Omental fat pad (tissue), 4 donors: ENCODE measurements around the gene DENND4B. TPM values are rescaled to one million over a fixed set of nuclear protein-coding genes. Genes with fewer than 3 reads are reported as not detected.

Source experiments
- ATAC-seq: fragments of 150-250 bp; one replicate; pipeline ENCODE4 v1.9.1; 2016; ENCODE audit warnings: mild to moderate bottlenecking, moderate library complexity; ENCODE audit not compliant: low FRiP score
- DNase-seq: peaks from one replicate; pipeline ENCODE4 v3.0.0-alpha.2; 2019; ENCODE audit warnings: low spot score
- CTCF ChIP-seq, 3 donors: fragments of 450-650 bp; IDR thresholded peaks; one replicate each; pipeline ENCODE4 v1.5.1; 2016 to 2017; ENCODE audit warnings: antibody characterized with exemption in 3 of 3, mild to moderate bottlenecking in 3 of 3, moderate library complexity in 2 of 3
- total RNA-seq, 4 donors: library from RNA; depleted of rRNA; stranded (reverse); fragments of >200 nt; gene quantifications; one replicate each; pipeline ENCODE4 v1.1.0, GENCODE V29; 2016

Gene DENND4B
- total RNA-seq, 4 donors from 2014 or later = 21.8 to 75.0 (median 50.3) TPM

GRCh38 chr1:153968408-153968807 lies 21.9 kb upstream of the DENND4B start:
- TF ChIP-seq CTCF (IDR thresholded peaks at IDR 0.05) = no peak
- DNase-seq (no peak), ATAC-seq (no peak)

GRCh38 chr1:153968000-153968363 lies 21.5 kb upstream of the DENND4B start:
- no peak for TF ChIP-seq CTCF (IDR thresholded peaks at IDR 0.05)
- ATAC-seq (no peak), DNase-seq (no peak)

- ATAC-seq (peak; percentile 88), DNase-seq (peak; percentile 72)
- TF ChIP-seq CTCF (IDR thresholded peaks at IDR 0.05) = no peak
Observed at GRCh38 chr1:153967107-153967999, 20.8 kb upstream of the DENND4B start, which contains the start of gene CREB3L4. Gene CREB3L4 (plus strand): TSS chr1:153967902. CDS start chr1:153968526, 624 bp downstream.

GRCh38 chr1:153963850-153964331 lies 17.4 kb upstream of the DENND4B start:
- no peak for TF ChIP-seq CTCF (IDR thresholded peaks at IDR 0.05)
- DNase-seq (no peak), ATAC-seq (peak; percentile 41)

GRCh38 chr1:153963030-153963849 lies 16.7 kb upstream of the DENND4B start, which contains the start of gene SLC39A1:
Gene SLC39A1 (minus strand): TSS chr1:153963537. CDS start chr1:153962715, 822 bp downstream.
- TF ChIP-seq CTCF (IDR thresholded peaks at IDR 0.05) = no peak
- ATAC-seq (peak; percentile 63), DNase-seq (peak; percentile 99)

- DNase-seq = no peak
- ATAC-seq = peak; percentile 13
- no peak for TF ChIP-seq CTCF (IDR thresholded peaks at IDR 0.05)
Observed at GRCh38 chr1:153962088-153963029, 15.8 kb upstream of the DENND4B start.
